C4-2B (cell line): ENCODE measurements around the gene DDX54.

Experiments used
- H3K27ac ChIP-seq: fragments of 450-650 bp; 2 replicates; pipeline ENCODE4 v1.5.1; 2017
- CTCF ChIP-seq: fragments of 450-650 bp; conservative IDR thresholded peaks from 2 replicates; pipeline ENCODE4 v1.5.1; 2017; ENCODE audit warnings: mild to moderate bottlenecking
- ZFX ChIP-seq: fragments of 450-650 bp; IDR thresholded peaks from 2 replicates; pipeline ENCODE4 v1.6.1; 2017

DDX54 gene

GRCh38 chr12:113184900-113185179 is 438 bp downstream of the DDX54 start:
- no peak for TF ChIP-seq CTCF
- TF ChIP-seq ZFX = no peak
- H3K27ac ChIP-seq = peak overlapping the region; percentile 94

- TF ChIP-seq CTCF (no peak), ZFX (no peak)
- H3K27ac ChIP-seq = peak overlapping the region; percentile 94
Observed at GRCh38 chr12:113184098-113184899, 979 bp downstream of the DDX54 start.

- no peak for TF ChIP-seq CTCF
- TF ChIP-seq ZFX = no peak
- H3K27ac ChIP-seq = no peak overlapping the region
Observed at GRCh38 chr12:113183030-113183589, 2.2 kb downstream of the DDX54 start.

- no peak for TF ChIP-seq CTCF
- H3K27ac ChIP-seq = no peak overlapping the region
Observed at GRCh38 chr12:113181975-113182374, 3.3 kb downstream of the DDX54 start.

GRCh38 chr12:113180333-113180732 is 4.9 kb downstream of the DDX54 start:
- TF ChIP-seq CTCF (no peak), ZFX (no peak)
- H3K27ac ChIP-seq = no peak overlapping the region

- H3K27ac ChIP-seq = no peak overlapping the region
- TF ChIP-seq CTCF (no peak), ZFX (no peak)
Observed at GRCh38 chr12:113179023-113179422, 6.3 kb downstream of the DDX54 start.

GRCh38 chr12:113174461-113175384 is 10.6 kb downstream of the DDX54 start:
- H3K27ac ChIP-seq = no peak overlapping the region

More at GRCh38 chr12:113174461-113175384, 10.6 kb downstream of the DDX54 start:
- TF ChIP-seq ZFX = no peak
- peak; percentile 96 for TF ChIP-seq CTCF
